Liver (tissue), 3 donors: ENCODE results near the gene GREB1.

Source experiments
- CTCF ChIP-seq: fragments of 150-350 bp; IDR thresholded peaks from 2 replicates; pipeline ENCODE4 v1.5.1; 2017; ENCODE audit warnings: improper control_type of control experiment, low read depth, low read length; ENCODE audit not compliant: missing input control
- FOXA1 ChIP-seq: IDR thresholded peaks from 2 replicates; pipeline ENCODE4 v1.6.1; 2016; ENCODE audit warnings: antibody characterized with exemption
- GABPA ChIP-seq, 2 donors: IDR thresholded peaks in 1 of 2; conservative IDR thresholded peaks in 1 of 2; 2 replicates each; pipeline ENCODE4 v1.6.1; 2016; ENCODE audit warnings: antibody characterized with exemption in 2 of 2, mild to moderate bottlenecking in 1 of 2, moderate library complexity in 1 of 2
- JUND ChIP-seq, 2 donors: IDR thresholded peaks; 2 replicates each; pipeline ENCODE4 v1.6.1; 2016; ENCODE audit warnings: antibody characterized with exemption in 2 of 2
- RAD21 ChIP-seq, 2 donors: IDR thresholded peaks; 2 replicates each; pipeline ENCODE4 v1.6.1; 2016; ENCODE audit warnings: antibody characterized with exemption in 2 of 2, mild to moderate bottlenecking in 2 of 2
- SP1 ChIP-seq: IDR thresholded peaks from 2 replicates; pipeline ENCODE4 v1.6.1; 2018; ENCODE audit warnings: antibody characterized with exemption, mild to moderate bottlenecking
- TAF1 ChIP-seq: conservative IDR thresholded peaks from 2 replicates; pipeline ENCODE4 v1.6.1; 2016; ENCODE audit warnings: antibody characterized with exemption, mild to moderate bottlenecking
- ZBTB33 ChIP-seq: IDR thresholded peaks from 2 replicates; pipeline ENCODE4 v1.6.1; 2016; ENCODE audit warnings: antibody characterized with exemption
- TF ChIP-seq, protein P1 (sequence below): IDR thresholded peaks from 2 replicates; pipeline ENCODE4 v1.6.1; 2016; ENCODE audit warnings: antibody characterized with exemption
- TF ChIP-seq, protein P2 (sequence below): IDR thresholded peaks from 2 replicates; pipeline ENCODE4 v1.6.1; 2016; ENCODE audit warnings: antibody characterized with exemption, mild to moderate bottlenecking
- donor health status: healthy.
- donor health status: healthy.

- TF ChIP-seq GABPA (IDR thresholded peaks at IDR 0.05 in 1 of 2, conservative IDR thresholded peaks at IDR 0.05 in 1 of 2), result no peak
- no peak for TF ChIP-seq CTCF
- TF ChIP-seq, protein P1, sequence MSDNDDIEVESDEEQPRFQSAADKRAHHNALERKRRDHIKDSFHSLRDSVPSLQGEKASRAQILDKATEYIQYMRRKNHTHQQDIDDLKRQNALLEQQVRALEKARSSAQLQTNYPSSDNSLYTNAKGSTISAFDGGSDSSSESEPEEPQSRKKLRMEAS, result no peak
- TF ChIP-seq FOXA1, result no peak
- TF ChIP-seq TAF1, result no peak
- TF ChIP-seq SP1, result no peak
- TF ChIP-seq, protein P2, sequence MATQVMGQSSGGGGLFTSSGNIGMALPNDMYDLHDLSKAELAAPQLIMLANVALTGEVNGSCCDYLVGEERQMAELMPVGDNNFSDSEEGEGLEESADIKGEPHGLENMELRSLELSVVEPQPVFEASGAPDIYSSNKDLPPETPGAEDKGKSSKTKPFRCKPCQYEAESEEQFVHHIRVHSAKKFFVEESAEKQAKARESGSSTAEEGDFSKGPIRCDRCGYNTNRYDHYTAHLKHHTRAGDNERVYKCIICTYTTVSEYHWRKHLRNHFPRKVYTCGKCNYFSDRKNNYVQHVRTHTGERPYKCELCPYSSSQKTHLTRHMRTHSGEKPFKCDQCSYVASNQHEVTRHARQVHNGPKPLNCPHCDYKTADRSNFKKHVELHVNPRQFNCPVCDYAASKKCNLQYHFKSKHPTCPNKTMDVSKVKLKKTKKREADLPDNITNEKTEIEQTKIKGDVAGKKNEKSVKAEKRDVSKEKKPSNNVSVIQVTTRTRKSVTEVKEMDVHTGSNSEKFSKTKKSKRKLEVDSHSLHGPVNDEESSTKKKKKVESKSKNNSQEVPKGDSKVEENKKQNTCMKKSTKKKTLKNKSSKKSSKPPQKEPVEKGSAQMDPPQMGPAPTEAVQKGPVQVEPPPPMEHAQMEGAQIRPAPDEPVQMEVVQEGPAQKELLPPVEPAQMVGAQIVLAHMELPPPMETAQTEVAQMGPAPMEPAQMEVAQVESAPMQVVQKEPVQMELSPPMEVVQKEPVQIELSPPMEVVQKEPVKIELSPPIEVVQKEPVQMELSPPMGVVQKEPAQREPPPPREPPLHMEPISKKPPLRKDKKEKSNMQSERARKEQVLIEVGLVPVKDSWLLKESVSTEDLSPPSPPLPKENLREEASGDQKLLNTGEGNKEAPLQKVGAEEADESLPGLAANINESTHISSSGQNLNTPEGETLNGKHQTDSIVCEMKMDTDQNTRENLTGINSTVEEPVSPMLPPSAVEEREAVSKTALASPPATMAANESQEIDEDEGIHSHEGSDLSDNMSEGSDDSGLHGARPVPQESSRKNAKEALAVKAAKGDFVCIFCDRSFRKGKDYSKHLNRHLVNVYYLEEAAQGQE, result no peak
- no peak for TF ChIP-seq RAD21 (IDR thresholded peaks at IDR 0.05)
- TF ChIP-seq JUND (IDR thresholded peaks at IDR 0.05), result no peak
- TF ChIP-seq ZBTB33, result no peak
Measured at GRCh38 chr2:11635141-11635540, 101.3 kb downstream of the GREB1 start.
